GM12865 (cell line): ENCODE measurements around the gene FKBP14.
A peak's percentile ranks its signal among the peaks of the same experiment; 100 is the strongest.

Experiments used
- DNase-seq: peaks from one replicate; pipeline ENCODE4 v3.0.0; 2010; ENCODE audit warnings: low read depth
- H3K4me3 ChIP-seq: 2 replicates; pipeline ENCODE4 v1.5.1; 2011; ENCODE audit warnings: mild to moderate bottlenecking, low read depth, low read length, control low read depth
- CTCF ChIP-seq: IDR thresholded peaks from 2 replicates; pipeline ENCODE4 v1.5.1; 2011; ENCODE audit warnings: low read length, control low read depth, low read depth, inconsistent platforms; ENCODE audit not compliant: insufficient read depth; ENCODE audit errors: missing control alignments

Gene FKBP14

GRCh38 chr7:30036220-30036619 is 9.7 kb upstream of the FKBP14 start:
- no peak overlapping the region for H3K4me3 ChIP-seq
- DNase-seq = no peak
- TF ChIP-seq CTCF = no peak

- TF ChIP-seq CTCF = no peak
- H3K4me3 ChIP-seq = no peak overlapping the region
- DNase-seq = no peak
These were observed 8.0 kb upstream of the FKBP14 start for GRCh38 chr7:30034501-30034900.

GRCh38 chr7:30032310-30033125 is 6.0 kb upstream of the FKBP14 start:
- no peak for TF ChIP-seq CTCF
- no peak for DNase-seq
- no peak overlapping the region for H3K4me3 ChIP-seq

GRCh38 chr7:30029696-30030095 is 3.2 kb upstream of the FKBP14 start:
- DNase-seq = peak; percentile 21
- no peak for TF ChIP-seq CTCF
- H3K4me3 ChIP-seq = peak overlapping the region; percentile 92

GRCh38 chr7:30028749-30029635 is 2.5 kb upstream of the FKBP14 start:
- peak overlapping the region; percentile 92 for H3K4me3 ChIP-seq
- TF ChIP-seq CTCF = no peak
- peak; percentile 65 for DNase-seq

GRCh38 chr7:30028216-30028748 is 1.8 kb upstream of the FKBP14 start, which contains the start of gene PLEKHA8:
Gene PLEKHA8, plus strand, starts transcription at chr7:30028412. Its CDS starts 351 bp downstream, at chr7:30028763.
- DNase-seq = peak; percentile 95
- no peak for TF ChIP-seq CTCF

More at GRCh38 chr7:30028216-30028748, 1.8 kb upstream of the FKBP14 start, which contains the start of gene PLEKHA8:
- peak within 1 kb of the TSS; percentile 92 for H3K4me3 ChIP-seq
